Cardiac fibroblast (primary cell): ENCODE measurements around the gene SLC39A11.

Experiments used
- DNase-seq, 2 donors: peaks; one replicate each; pipeline versions ENCODE4 v3.0.0 to v3.0.0-alpha.2; 2010; ENCODE audit warnings: low read depth in 2 of 2
- H3K4me3 ChIP-seq, 2 donors: replicated peaks in 1 of 2; 1 replicate in 1 of 2; 2 replicates in 1 of 2; pipeline ENCODE4 v1.5.1; 2011; ENCODE audit warnings: low read depth in 2 of 2, low read length in 2 of 2, mild to moderate bottlenecking in 2 of 2, moderate library complexity in 1 of 2
- CTCF ChIP-seq: IDR thresholded peaks from one replicate; pipeline ENCODE4 v1.5.1; 2011; ENCODE audit warnings: low read depth, mild to moderate bottlenecking, low read length, inconsistent platforms

The SLC39A11 gene

DNA sequence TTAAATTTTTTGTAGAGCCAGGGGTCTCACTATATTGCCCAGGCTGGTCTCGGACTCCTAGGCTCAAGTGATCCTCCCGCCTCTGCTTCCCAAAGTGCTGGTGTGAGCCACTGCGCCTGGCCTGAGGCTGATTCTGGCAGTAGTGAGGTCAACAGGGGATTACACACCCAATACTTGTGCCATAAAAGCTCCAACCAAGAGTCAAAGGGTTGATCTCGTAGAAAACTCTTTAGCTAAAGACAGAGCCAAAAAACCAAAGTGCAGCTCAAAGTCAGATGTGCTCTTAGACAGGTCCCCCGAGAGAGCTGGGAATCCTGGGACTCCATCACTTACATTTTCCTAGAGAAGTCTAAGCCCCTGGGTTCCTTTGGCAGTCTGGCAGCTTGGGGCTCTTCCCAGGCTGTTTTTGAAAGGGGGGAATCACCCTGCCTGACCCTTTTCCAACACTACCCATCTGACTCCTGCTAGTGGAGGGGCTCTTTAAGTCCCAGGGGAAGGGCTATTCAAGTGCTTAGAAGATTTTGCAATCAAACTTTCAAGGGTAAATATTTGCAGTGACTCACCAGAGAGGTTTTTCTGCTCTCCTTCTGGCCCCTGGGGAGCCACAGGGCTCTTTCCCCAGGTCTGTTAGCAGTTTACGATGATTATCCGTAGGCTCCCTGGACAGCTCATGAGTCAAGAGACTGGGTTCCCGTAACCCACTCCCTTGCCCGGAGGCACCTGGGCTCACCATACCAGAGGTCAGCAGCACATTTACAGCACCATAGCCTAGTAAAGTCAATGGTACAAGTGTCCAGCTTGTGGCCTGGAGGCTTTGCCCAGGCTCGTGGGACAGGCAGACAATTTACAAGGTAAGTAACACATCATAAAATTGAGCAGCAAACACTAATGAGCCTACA lies 408.7 kb downstream of the SLC39A11 start:
- no peak for TF ChIP-seq CTCF
- no peak overlapping the region for H3K4me3 ChIP-seq
- DNase-seq = peak; percentile 92 to 98

- peak in 1 of 2 donors; percentile 37 for DNase-seq
- H3K4me3 ChIP-seq = no peak overlapping the region
- TF ChIP-seq CTCF = no peak
Measured at GRCh38 chr17:72682605-72683004, 409.9 kb downstream of the SLC39A11 start.

GRCh38 chr17:72681844-72682243 lies 410.6 kb downstream of the SLC39A11 start:
- no peak for DNase-seq
- TF ChIP-seq CTCF = no peak
- no peak overlapping the region for H3K4me3 ChIP-seq

DNA sequence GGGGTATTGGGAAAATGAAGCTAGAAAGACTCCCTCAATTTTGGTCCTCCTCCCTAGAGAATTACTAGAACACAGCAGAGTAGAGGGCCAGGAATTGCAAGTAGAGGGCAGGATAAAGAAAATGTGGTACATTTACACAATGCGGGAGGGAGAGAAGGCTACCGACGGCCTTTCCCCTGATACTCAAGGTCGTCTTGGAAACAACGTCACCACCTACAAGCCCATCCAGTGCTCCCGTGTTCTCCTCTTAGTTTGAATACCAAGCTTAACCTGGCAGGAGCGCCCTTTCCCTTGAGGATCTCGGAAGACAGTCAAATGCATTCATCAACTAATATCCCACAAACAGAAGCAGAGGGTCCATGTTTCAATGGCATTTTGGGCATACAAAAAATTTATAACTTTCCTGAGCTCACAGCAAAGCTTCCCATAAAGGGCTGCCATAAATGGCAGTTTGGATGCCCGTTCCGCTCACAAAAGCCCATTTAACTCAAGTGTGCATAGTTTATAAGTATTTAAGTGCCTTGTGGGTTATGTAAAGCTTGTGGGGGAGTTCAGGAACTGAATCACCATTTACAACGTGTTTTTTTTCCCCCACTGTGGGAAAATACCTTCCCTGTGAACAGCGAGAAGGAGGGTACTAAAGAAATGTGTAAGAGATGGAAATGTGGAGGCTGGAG lies 414.6 kb downstream of the SLC39A11 start:
- H3K4me3 ChIP-seq = no peak overlapping the region
- TF ChIP-seq CTCF = no peak
- DNase-seq = peak in 1 of 2 donors; percentile 80

- no peak for DNase-seq
- H3K4me3 ChIP-seq = no peak overlapping the region
- TF ChIP-seq CTCF = no peak
Measured at GRCh38 chr17:72677108-72677507, 415.4 kb downstream of the SLC39A11 start.

GRCh38 chr17:72672729-72673128 lies 419.8 kb downstream of the SLC39A11 start:
- DNase-seq = no peak

More at GRCh38 chr17:72672729-72673128, 419.8 kb downstream of the SLC39A11 start:
- TF ChIP-seq CTCF = no peak
- H3K4me3 ChIP-seq = no peak overlapping the region
